Liver (tissue), 9 donors: ENCODE measurements around the gene CAPN15. TPM values are rescaled to one million over a fixed set of nuclear protein-coding genes. Genes with fewer than 3 reads are reported as not detected.
A peak's percentile ranks its signal among the peaks of the same experiment; 100 is the strongest.

Experiments
- DNase-seq: peaks from one replicate; pipeline ENCODE4 v3.0.0-alpha.2; 2017; ENCODE audit warnings: low spot score
- H3K27ac ChIP-seq, 2 donors: one replicate each; pipeline ENCODE4 v1.7.0; 2013; ENCODE audit warnings: inconsistent platforms in 2 of 2, low read length in 2 of 2, control low read depth in 1 of 2, low read depth in 1 of 2, mild to moderate bottlenecking in 1 of 2
- H3K27me3 ChIP-seq, 4 donors: one replicate each; pipeline versions ENCODE4 v1.6.1 to v1.7.0; 2013; ENCODE audit warnings: low read length in 3 of 4, inconsistent platforms in 1 of 4, mild to moderate bottlenecking in 1 of 4, moderate library complexity in 1 of 4; ENCODE audit not compliant: control insufficient read depth in 4 of 4, insufficient read depth in 4 of 4
- H3K36me3 ChIP-seq, 4 donors: one replicate each; pipeline versions ENCODE4 v1.6.1 to v1.7.0; 2013; ENCODE audit warnings: low read length in 3 of 4, mild to moderate bottlenecking in 3 of 4, low read depth in 1 of 4, moderate library complexity in 1 of 4; ENCODE audit not compliant: control insufficient read depth in 4 of 4, insufficient read depth in 3 of 4
- H3K4me1 ChIP-seq, 4 donors: one replicate each; pipeline versions ENCODE4 v1.6.1 to v1.7.0; 2013; ENCODE audit warnings: low read length in 3 of 4, mild to moderate bottlenecking in 3 of 4, moderate library complexity in 1 of 4; ENCODE audit not compliant: control insufficient read depth in 4 of 4, insufficient read depth in 4 of 4
- H3K4me3 ChIP-seq, 3 donors: one replicate each; pipeline versions ENCODE4 v1.6.1 to v1.7.0; 2013; ENCODE audit warnings: low read length in 3 of 3, control low read depth in 1 of 3, low read depth in 1 of 3, mild to moderate bottlenecking in 1 of 3
- H3K9ac ChIP-seq, 2 donors: one replicate each; pipeline ENCODE4 v1.7.0; 2013; ENCODE audit warnings: low read length in 2 of 2, mild to moderate bottlenecking in 2 of 2, moderate library complexity in 2 of 2, control low read depth in 1 of 2, low read depth in 1 of 2
- H3K9me3 ChIP-seq, 4 donors: one replicate each; pipeline versions ENCODE4 v1.6.1 to v1.7.0; 2013; ENCODE audit warnings: low read length in 3 of 4; ENCODE audit not compliant: control insufficient read depth in 4 of 4
- FOXA1 ChIP-seq: IDR thresholded peaks from 2 replicates; pipeline ENCODE4 v1.6.1; 2016; ENCODE audit warnings: antibody characterized with exemption
- FOXA2 ChIP-seq: IDR thresholded peaks from 2 replicates; pipeline ENCODE4 v1.6.1; 2016; ENCODE audit warnings: antibody characterized with exemption
- GABPA ChIP-seq, 2 donors: IDR thresholded peaks in 1 of 2; conservative IDR thresholded peaks in 1 of 2; 2 replicates each; pipeline ENCODE4 v1.6.1; 2016; ENCODE audit warnings: antibody characterized with exemption in 2 of 2, mild to moderate bottlenecking in 1 of 2, moderate library complexity in 1 of 2
- HNF4A ChIP-seq, 2 donors: conservative IDR thresholded peaks; 2 replicates each; pipeline ENCODE4 v1.6.1; 2016; ENCODE audit warnings: antibody characterized with exemption in 2 of 2, mild to moderate bottlenecking in 2 of 2
- HNF4G ChIP-seq: IDR thresholded peaks from 2 replicates; pipeline ENCODE4 v1.6.1; 2016; ENCODE audit warnings: antibody characterized with exemption
- JUND ChIP-seq, 2 donors: IDR thresholded peaks; 2 replicates each; pipeline ENCODE4 v1.6.1; 2016; ENCODE audit warnings: antibody characterized with exemption in 2 of 2
- MAX ChIP-seq: IDR thresholded peaks from 2 replicates; pipeline ENCODE4 v1.6.1; 2016; ENCODE audit warnings: antibody characterized with exemption
- SP1 ChIP-seq: IDR thresholded peaks from 2 replicates; pipeline ENCODE4 v1.6.1; 2018; ENCODE audit warnings: antibody characterized with exemption, mild to moderate bottlenecking
- TAF1 ChIP-seq: conservative IDR thresholded peaks from 2 replicates; pipeline ENCODE4 v1.6.1; 2016; ENCODE audit warnings: antibody characterized with exemption, mild to moderate bottlenecking
- YY1 ChIP-seq: IDR thresholded peaks from 2 replicates; pipeline ENCODE4 v1.6.1; 2016; ENCODE audit warnings: antibody characterized with exemption, mild to moderate bottlenecking
- WGBS: extraction: QIAGEN DNeasy Blood & Tissue Kit; methylation state at CpG from one replicate; pipeline ENCODE4 v1.1.7; 2013; 5-methylcytosine and 5-hydroxymethylcytosine counted together
- polyA plus RNA-seq, 2 donors: library from polyadenylated mRNA; stranded (reverse) in 1 of 2; unstranded in 1 of 2; fragments of 200-250 nt in 1 of 2; fragments of >200 nt in 1 of 2; fragmentation: Nextera tagmentation in 1 of 2; extraction: Ambion mirVana in 1 of 2; gene quantifications; one replicate each; pipeline versions ENCODE4 v1.2.1 to v1.2.3, GENCODE V29; 2013 to 2015
- total RNA-seq, 2 donors: library from RNA; depleted of rRNA; stranded (reverse); fragments of >200 nt; gene quantifications; one replicate each; pipeline ENCODE4 v1.2.3, GENCODE V29; 2014
- TF ChIP-seq, protein P1 (sequence below): fragments of 150-350 bp; IDR thresholded peaks from 2 replicates; pipeline ENCODE4 v1.5.1; 2017; ENCODE audit warnings: improper control_type of control experiment, low read depth, low read length; ENCODE audit not compliant: missing input control
- TF ChIP-seq, protein P2 (sequence below): IDR thresholded peaks from 2 replicates; pipeline ENCODE4 v1.6.1; 2016; ENCODE audit warnings: antibody characterized with exemption, mild to moderate bottlenecking
- donor health status: healthy.
- donor health status: healthy.
- donor health status: healthy.
- donor health status: healthy.
- donor health status: healthy.

The CAPN15 gene
- total and polyA plus RNA-seq, 4 donors, result 5.9 to 37.2 (median 21.6) TPM

- no peaks in the 10 kb centered on the region for H3K36me3 ChIP-seq
- peak overlapping the region in 1 of 3 donors; percentile 29 for H3K4me3 ChIP-seq
- no peak for DNase-seq
- WGBS, result 20% methylated on average over 62 of the region's 62 CpGs
- no peak overlapping the region for H3K27ac ChIP-seq
- TF ChIP-seq FOXA1, result no peak
- TF ChIP-seq TAF1, result no peak
- peaks cover 3 to 17% (median 8%) of the 10 kb centered on the region in 4 donors for H3K4me1 ChIP-seq
- H3K27me3 ChIP-seq, result peaks cover 0 to 5% (median under 1%) of the 10 kb centered on the region in 4 donors
- H3K9ac ChIP-seq, result no peak overlapping the region
- H3K9me3 ChIP-seq, result no peaks in the 10 kb centered on the region
Observed at GRCh38 chr16:559411-560203, 32.1 kb downstream of the CAPN15 start.

DNA sequence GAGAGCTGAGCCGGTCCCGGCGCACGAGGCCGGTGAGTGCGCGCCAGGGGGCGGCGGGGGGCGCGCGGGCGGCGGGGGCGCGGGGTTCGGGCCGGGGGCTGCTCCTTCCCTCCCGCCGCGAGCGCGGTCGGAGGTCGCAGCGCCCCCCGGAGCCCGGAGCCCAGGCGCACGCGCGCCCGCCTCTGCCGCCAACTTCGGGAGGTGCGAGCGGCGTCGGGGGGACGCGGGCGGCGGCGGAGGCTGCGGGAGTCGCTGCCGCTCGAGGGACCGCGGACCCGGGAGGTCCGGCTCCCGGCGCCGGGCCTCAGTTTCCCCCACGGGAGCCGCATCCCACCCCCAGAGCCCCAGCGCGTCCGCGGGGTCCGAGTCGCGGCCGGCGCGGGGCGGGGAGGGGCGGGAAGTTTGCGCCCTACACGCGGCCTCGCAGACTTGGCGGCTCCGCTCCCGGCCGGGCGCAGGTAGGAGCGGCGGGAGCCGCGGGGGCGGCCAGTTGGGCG, 32.7 kb downstream of the CAPN15 start, which contains the start of gene PRR35:
Gene PRR35 (plus strand): TSS at position 191 of the 497 bp plus-strand sequence. CDS start 2,901 bp downstream, outside the sequence.
- no peaks in the 10 kb centered on the region for H3K36me3 ChIP-seq
- TF ChIP-seq SP1, result no peak
- TF ChIP-seq YY1, result no peak
- H3K9ac ChIP-seq, result no peak within 1 kb of the TSS
- DNase-seq, result no peak
- H3K4me3 ChIP-seq, result peak within 1 kb of the TSS in 1 of 3 donors; percentile 29
- WGBS, result 3% methylated on average over 84 of the region's 84 CpGs
- no peaks in the 10 kb centered on the region for H3K9me3 ChIP-seq
- peaks cover 3 to 20% (median 8%) of the 10 kb centered on the region in 4 donors for H3K4me1 ChIP-seq
- peaks cover 0 to 5% (median under 1%) of the 10 kb centered on the region in 4 donors for H3K27me3 ChIP-seq
- no peak within 1 kb of the TSS for H3K27ac ChIP-seq

DNA sequence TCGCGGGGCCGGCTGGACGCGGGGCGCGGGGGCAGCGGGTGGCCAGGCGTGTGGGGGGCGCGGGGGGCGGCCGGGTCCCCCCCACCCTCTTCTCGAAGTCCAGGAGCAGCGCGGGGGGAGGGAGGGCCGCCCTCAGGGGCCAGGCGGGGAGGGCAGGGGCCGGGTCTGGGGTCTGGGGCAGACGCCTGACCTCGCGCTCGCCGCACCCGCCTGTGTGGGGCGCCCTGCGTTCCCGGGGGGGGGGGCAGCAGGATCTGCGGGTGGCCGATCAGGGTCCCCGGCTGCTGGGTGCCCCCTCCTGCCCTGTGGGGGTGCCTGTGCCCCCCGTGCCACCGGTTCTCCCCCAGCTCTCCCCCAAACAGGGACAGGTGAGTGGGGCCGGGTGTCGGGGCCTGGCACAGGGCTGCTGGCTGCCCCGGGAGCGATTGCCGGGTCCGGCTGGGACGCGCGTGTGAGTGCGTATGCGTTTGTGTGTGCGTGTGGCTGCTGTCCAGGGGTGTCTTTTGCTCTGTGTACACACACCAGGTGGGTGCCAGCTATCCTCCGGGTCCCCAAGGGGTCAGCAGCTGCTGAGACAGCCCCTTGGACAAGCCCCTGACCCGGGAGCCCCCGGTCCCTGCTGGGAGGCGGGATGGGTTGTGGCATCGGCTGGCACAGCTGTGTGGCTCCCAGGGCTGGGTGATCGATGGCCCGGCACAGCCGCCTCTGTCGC, 33.3 kb downstream of the CAPN15 start:
- 24% methylated on average over 54 of the region's 54 CpGs for WGBS
- Histone ChIP-seq H3K9ac (no peak overlapping the region), H3K36me3 (no peaks in the 10 kb centered on the region), H3K9me3 (no peaks in the 10 kb centered on the region), H3K27ac (no peak overlapping the region), H3K27me3 (peaks cover 0 to 5% (median under 1%) of the 10 kb centered on the region in 4 donors), H3K4me3 (peak overlapping the region in 1 of 3 donors; percentile 29), H3K4me1 (peaks cover 3 to 22% (median 9%) of the 10 kb centered on the region in 4 donors)
- DNase-seq, result no peak
- no peak for TF ChIP-seq MAX
- TF ChIP-seq JUND (IDR thresholded peaks at IDR 0.05), result no peak

GRCh38 chr16:561413-561794, 33.9 kb downstream of the CAPN15 start:
- peaks cover 0 to 5% (median under 1%) of the 10 kb centered on the region in 4 donors for H3K27me3 ChIP-seq
- TF ChIP-seq GABPA (IDR thresholded peaks at IDR 0.05 in 1 of 2, conservative IDR thresholded peaks at IDR 0.05 in 1 of 2) (no peak), MAX (no peak), HNF4A (conservative IDR thresholded peaks at IDR 0.05) (no peak), HNF4G (no peak), FOXA2 (no peak)
- TF ChIP-seq, protein P1, sequence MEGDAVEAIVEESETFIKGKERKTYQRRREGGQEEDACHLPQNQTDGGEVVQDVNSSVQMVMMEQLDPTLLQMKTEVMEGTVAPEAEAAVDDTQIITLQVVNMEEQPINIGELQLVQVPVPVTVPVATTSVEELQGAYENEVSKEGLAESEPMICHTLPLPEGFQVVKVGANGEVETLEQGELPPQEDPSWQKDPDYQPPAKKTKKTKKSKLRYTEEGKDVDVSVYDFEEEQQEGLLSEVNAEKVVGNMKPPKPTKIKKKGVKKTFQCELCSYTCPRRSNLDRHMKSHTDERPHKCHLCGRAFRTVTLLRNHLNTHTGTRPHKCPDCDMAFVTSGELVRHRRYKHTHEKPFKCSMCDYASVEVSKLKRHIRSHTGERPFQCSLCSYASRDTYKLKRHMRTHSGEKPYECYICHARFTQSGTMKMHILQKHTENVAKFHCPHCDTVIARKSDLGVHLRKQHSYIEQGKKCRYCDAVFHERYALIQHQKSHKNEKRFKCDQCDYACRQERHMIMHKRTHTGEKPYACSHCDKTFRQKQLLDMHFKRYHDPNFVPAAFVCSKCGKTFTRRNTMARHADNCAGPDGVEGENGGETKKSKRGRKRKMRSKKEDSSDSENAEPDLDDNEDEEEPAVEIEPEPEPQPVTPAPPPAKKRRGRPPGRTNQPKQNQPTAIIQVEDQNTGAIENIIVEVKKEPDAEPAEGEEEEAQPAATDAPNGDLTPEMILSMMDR, result no peak
- TF ChIP-seq, protein P2, sequence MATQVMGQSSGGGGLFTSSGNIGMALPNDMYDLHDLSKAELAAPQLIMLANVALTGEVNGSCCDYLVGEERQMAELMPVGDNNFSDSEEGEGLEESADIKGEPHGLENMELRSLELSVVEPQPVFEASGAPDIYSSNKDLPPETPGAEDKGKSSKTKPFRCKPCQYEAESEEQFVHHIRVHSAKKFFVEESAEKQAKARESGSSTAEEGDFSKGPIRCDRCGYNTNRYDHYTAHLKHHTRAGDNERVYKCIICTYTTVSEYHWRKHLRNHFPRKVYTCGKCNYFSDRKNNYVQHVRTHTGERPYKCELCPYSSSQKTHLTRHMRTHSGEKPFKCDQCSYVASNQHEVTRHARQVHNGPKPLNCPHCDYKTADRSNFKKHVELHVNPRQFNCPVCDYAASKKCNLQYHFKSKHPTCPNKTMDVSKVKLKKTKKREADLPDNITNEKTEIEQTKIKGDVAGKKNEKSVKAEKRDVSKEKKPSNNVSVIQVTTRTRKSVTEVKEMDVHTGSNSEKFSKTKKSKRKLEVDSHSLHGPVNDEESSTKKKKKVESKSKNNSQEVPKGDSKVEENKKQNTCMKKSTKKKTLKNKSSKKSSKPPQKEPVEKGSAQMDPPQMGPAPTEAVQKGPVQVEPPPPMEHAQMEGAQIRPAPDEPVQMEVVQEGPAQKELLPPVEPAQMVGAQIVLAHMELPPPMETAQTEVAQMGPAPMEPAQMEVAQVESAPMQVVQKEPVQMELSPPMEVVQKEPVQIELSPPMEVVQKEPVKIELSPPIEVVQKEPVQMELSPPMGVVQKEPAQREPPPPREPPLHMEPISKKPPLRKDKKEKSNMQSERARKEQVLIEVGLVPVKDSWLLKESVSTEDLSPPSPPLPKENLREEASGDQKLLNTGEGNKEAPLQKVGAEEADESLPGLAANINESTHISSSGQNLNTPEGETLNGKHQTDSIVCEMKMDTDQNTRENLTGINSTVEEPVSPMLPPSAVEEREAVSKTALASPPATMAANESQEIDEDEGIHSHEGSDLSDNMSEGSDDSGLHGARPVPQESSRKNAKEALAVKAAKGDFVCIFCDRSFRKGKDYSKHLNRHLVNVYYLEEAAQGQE, result no peak
- WGBS, result 81% methylated on average over 15 of the region's 15 CpGs

More at GRCh38 chr16:561413-561794, 33.9 kb downstream of the CAPN15 start:
- DNase-seq, result no peak
- Histone ChIP-seq H3K4me1 (peaks cover 3 to 28% (median 10%) of the 10 kb centered on the region in 4 donors), H3K27ac (no peak overlapping the region), H3K9me3 (no peaks in the 10 kb centered on the region), H3K9ac (no peak overlapping the region), H3K4me3 (no peak overlapping the region), H3K36me3 (no peaks in the 10 kb centered on the region)
